ENCODE data around the gene KDELR3. TPM values are rescaled to one million over a fixed set of nuclear protein-coding genes. Genes with fewer than 3 reads are reported as not detected.

The KDELR3 gene
- total and polyA plus RNA-seq, 2 of the 8 experiments (the other 6 are each of a cell fraction or from before 2014, with no cell fraction given), result 7.9 to 13.0 TPM

DNA sequence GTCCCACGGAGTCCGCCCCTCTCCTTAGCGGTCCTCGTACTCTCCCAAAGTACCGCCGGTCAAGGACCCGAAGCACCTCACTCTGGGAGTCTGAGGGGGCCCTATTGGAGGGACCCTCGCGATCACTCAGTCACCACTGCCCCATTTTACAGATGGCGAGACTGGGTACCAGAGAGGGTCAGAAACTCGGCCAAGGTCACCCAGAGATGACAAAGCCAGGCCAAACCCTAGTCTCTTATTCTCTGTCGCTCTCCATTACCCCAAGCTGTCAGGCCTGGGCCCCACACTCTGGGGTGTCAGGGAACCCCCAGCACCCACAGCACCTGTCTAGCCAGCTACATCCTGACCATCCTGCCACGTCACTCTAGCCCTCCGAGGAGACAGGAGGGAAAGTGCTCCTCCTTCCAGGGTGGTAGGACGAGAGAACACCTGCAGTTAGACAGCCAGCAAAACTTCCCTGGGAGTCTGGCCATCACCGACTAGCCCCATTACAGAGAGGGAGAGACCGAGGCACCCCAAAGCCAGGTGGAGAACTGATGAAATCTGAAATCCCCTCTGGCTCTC lies 11.5 kb upstream of the KDELR3 start:
- 43% methylated on average over 17 of the region's 17 CpGs; no CpG with 5 or more reads in 1 of the 2 experiments for WGBS, 2 experiments (ENCODE audit: extremely low coverage in 1 of 2, insufficient coverage in 1 of 2, insufficient read length in 1 of 2, insufficient replicate concordance in 2 of 2, low coverage in 1 of 2, low lambda C conversion rate in 2 of 2, missing lambda C conversion rate in 1 of 2)
- ChIA-PET CTCF (ENCODE audit: partially characterized antibody) (interaction anchor here (1.1 to 2.5 kb wide), 2 partner anchors 12 to 21 kb away, joined by 3 to 9 read pairs; partner anchors contain the start of gene KDELR3), POLR2A (ENCODE audit: partially characterized antibody) (interaction anchor here (1.0 to 40.8 kb wide), 2 partner anchors 15 to 33 kb away, joined by 3 to 1102 read pairs; no protein-coding TSS in a partner anchor)
- no peak overlapping the region for H3K27ac ChIP-seq (ENCODE audit: low read depth, low read length)
- H2BK12ac ChIP-seq (ENCODE audit: low read depth, low read length), result peak overlapping the region; percentile 90; the same call in 1 of the 2 replicates
- H3K18ac ChIP-seq (ENCODE audit: extremely low read depth, low read length), result no peak overlapping the region
- peak overlapping the region; percentile 25 to 89 (median 40); a peak in 6 of 8 replicates for H3K4me3 ChIP-seq (ENCODE audit: extremely low read depth in 1 of 4, insufficient read depth in 2 of 4, low read depth in 3 of 4, low read length in 4 of 4)
- H3K23ac ChIP-seq (ENCODE audit: insufficient read length), result no peak overlapping the region
- H4K5ac ChIP-seq (ENCODE audit: insufficient read length, low read depth, low read length), result no peak overlapping the region
- peaks cover 0 to 23% (median 15%) of the 10 kb centered on the region in 4 experiments; a peak in 6 of 7 replicates for H3K4me1 ChIP-seq (replicated peaks in 1 of 4; ENCODE audit: control insufficient read depth in 3 of 4, insufficient read depth in 4 of 4, low read length in 3 of 4)
- H3K79me2 ChIP-seq (ENCODE audit: control insufficient read depth in 1 of 2, insufficient read depth in 2 of 2, low read length in 2 of 2), result no peaks in the 10 kb centered on the region
- H3K14ac ChIP-seq (ENCODE audit: insufficient read length), result no peak overlapping the region
- H2BK5ac ChIP-seq (ENCODE audit: low read depth, low read length), result no peak overlapping the region; the same call in 1 of the 2 replicates
- H3K56ac ChIP-seq (replicated peaks; ENCODE audit: insufficient read length, low read depth, low read length), result no peak overlapping the region
- H4K91ac ChIP-seq (replicated peaks; ENCODE audit: insufficient read length, low read length), result no peak overlapping the region
- H3K9me3 ChIP-seq (ENCODE audit: insufficient read depth in 2 of 2, low read depth in 1 of 2, low read length in 1 of 2), result no peaks in the 10 kb centered on the region
- peak overlapping the region; percentile 33; the same call in 1 of the 2 replicates for H2AK5ac ChIP-seq (ENCODE audit: low read depth, low read length)
- TF ChIP-seq RBBP5 (IDR thresholded peaks at IDR 0.05; ENCODE audit: borderline replicate concordance, low read depth, low read length) (no peak), KDM5A (IDR thresholded peaks at IDR 0.05; ENCODE audit: low read length) (no peak), KDM1A (IDR thresholded peaks at IDR 0.05; ENCODE audit: borderline replicate concordance, low read length) (peak; percentile 93), KDM4A (IDR thresholded peaks at IDR 0.05; ENCODE audit: low read depth, low read length, severe bottlenecking) (no peak), CBX5 (IDR thresholded peaks at IDR 0.05; ENCODE audit: low read depth, low read length) (no peak)
- peak overlapping the region; percentile 35 for H4K8ac ChIP-seq (ENCODE audit: extremely low read depth, insufficient read depth, low read length)
- H3K79me1 ChIP-seq (ENCODE audit: low read depth, low read length), result no peaks in the 10 kb centered on the region
- H3K9ac ChIP-seq (replicated peaks in 1 of 4; ENCODE audit: extremely low read depth in 1 of 4, low read depth in 3 of 4, low read length in 3 of 4), result no peak overlapping the region
- H2BK20ac ChIP-seq (ENCODE audit: low read length), result 0 out of 2 replicates have a peak overlapping the region, but pooled peaks have one; percentile 21
- H2BK120ac ChIP-seq (replicated peaks; ENCODE audit: low read depth, low read length), result peak overlapping the region; percentile 75
- H2AFZ ChIP-seq (ENCODE audit: low read length), result no peak overlapping the region
- H3K27me3 ChIP-seq (replicated peaks in 1 of 4; ENCODE audit: control insufficient read depth in 3 of 4, extremely low read depth in 1 of 4, insufficient read depth in 3 of 4, low read length in 3 of 4), result peaks cover 15 to 53% (median 49%) of the 10 kb centered on the region in 4 experiments
- peaks cover 5 to 10% of the 10 kb centered on the region in 2 experiments for H4K20me1 ChIP-seq (replicated peaks in 1 of 2; ENCODE audit: control insufficient read depth in 1 of 2, insufficient read depth in 2 of 2, low read length in 2 of 2)
- DNase-seq (ENCODE audit: low read depth in 1 of 2, low spot score in 2 of 2), result no peak
- peak overlapping the region; percentile 66; the same call in 1 of the 2 replicates for H2BK15ac ChIP-seq (ENCODE audit: low read length)
- no peaks in the 10 kb centered on the region; a peak in 1 of 8 replicates for H3K36me3 ChIP-seq (ENCODE audit: control insufficient read depth in 2 of 4, insufficient read depth in 4 of 4, low read length in 3 of 4)
- no peak for FAIRE-seq
- peak overlapping the region; percentile 60 for H3K4ac ChIP-seq (replicated peaks; ENCODE audit: insufficient read length, low read depth, low read length)
- peaks cover 17% of the 10 kb centered on the region; the same call in 1 of the 2 replicates for H3K23me2 ChIP-seq (ENCODE audit: low read depth, low read length)
- peak overlapping the region; percentile 65 to 76 for H3K4me2 ChIP-seq (ENCODE audit: insufficient read depth in 1 of 2, low read depth in 2 of 2, low read length in 2 of 2)
